ENCODE results near the gene FARP2.

FARP2 gene

DNA sequence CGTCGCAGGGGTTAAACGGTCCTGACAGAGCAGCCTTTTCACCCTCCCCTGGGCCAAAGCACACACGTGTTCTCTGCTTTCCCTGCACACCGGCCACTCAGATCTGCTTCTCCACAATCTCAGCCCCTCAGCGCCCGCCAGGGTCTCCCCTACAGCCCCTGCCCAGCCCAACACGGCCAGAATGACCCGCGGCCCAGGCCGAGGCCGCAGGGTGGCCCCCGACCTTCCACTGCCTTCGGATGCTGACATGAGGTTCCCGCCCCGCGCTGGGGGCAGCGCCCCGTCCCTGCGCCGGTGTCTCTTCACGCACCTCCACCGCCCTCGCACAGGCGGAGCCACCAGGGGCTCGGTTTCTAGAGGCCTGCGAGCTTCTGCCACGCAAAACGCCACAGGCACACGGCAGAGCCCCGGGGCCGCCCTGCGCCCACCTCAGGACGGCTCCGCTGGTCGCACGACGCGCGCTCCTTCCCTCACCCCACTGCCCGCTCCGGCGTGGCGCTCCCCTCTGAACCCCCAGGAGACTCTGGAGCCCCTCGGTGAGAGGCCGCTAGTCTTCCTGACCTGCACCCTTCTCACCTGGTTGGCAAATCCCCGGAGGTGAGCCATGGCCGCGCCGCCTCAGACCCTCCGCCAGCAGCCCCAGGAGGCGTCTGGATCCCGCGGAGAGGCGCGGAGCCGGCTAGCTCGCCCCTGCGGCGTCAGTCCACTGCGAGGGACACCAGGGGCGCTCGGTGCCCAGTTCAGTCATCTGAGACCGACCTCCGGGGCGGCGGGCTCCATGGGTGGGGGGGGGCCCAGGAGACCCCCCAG is 151.6 kb downstream of the FARP2 start:
- DNase-seq (ENCODE audit: low read depth) = no peak

DNA sequence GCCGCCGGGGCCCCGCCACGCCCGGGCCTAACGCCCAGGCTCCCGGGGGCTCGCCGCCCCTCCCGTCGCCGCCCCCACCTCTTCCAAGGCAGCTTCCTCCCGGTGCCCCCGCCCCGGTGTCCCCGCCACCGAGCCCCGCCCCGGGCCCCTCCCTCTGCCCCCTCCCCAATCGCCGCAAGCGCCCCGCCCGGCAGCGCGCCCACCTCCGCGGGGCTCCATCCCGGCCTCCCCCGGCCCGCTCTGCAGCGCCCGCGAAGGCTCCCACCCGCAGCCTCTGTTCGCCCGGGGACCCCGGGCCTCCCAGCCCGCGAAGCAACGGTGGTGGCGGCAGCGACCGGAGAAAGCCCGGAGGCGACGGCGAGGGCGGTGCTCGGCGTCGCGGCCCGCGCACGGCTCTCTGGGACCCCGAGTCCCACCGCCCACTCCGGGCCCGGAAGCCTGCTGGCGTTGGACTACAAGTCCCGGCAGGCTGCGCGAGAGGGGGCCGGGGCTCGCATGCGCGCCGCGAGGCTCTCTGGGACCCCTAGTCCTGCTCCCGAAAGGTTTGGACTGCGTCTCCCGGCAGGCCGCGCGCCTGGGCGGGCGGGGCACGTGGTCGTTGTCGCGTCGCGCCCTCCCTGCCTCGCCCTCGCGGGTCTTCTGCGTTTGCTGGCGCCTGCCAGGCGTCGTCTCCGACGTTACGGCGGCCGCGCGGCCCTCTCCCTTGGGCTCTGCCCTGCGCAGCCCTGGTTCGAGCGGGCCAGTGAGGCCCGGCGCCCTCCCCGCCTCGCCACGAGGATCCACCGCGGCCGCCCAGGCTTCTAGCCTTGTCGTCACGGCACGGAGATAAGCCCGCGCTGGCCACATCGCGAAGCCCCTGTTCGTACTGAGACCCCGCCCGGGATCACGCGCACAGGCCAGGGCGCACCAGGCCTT is 152.4 kb downstream of the FARP2 start, which contains the start of gene STK25:
Gene STK25, minus strand, starts transcription at position 345 of the 915 bp plus-strand sequence. CDS start 549 bp downstream, outside the sequence.
- DNase-seq (ENCODE audit: low read depth) = peak; percentile 94
- in situ Hi-C loops (cut with HindIII; ENCODE audit: low sequenced_read_pairs) = no loop called here
- H3K4me3 ChIP-seq (ENCODE audit: low read depth, low read length) = peak within 1 kb of the TSS; percentile 83
- TF ChIP-seq, protein P1, sequence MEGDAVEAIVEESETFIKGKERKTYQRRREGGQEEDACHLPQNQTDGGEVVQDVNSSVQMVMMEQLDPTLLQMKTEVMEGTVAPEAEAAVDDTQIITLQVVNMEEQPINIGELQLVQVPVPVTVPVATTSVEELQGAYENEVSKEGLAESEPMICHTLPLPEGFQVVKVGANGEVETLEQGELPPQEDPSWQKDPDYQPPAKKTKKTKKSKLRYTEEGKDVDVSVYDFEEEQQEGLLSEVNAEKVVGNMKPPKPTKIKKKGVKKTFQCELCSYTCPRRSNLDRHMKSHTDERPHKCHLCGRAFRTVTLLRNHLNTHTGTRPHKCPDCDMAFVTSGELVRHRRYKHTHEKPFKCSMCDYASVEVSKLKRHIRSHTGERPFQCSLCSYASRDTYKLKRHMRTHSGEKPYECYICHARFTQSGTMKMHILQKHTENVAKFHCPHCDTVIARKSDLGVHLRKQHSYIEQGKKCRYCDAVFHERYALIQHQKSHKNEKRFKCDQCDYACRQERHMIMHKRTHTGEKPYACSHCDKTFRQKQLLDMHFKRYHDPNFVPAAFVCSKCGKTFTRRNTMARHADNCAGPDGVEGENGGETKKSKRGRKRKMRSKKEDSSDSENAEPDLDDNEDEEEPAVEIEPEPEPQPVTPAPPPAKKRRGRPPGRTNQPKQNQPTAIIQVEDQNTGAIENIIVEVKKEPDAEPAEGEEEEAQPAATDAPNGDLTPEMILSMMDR (IDR thresholded peaks at IDR 0.05; ENCODE audit: low read depth, low read length, missing control alignments) = no peak

More for the DNA sequence above, 151.6 kb downstream of the FARP2 start:
- TF ChIP-seq, protein P1 (IDR thresholded peaks at IDR 0.05; ENCODE audit: low read depth, low read length, missing control alignments) = no peak
- in situ Hi-C loops (cut with HindIII; ENCODE audit: low sequenced_read_pairs) = no loop called here
- H3K4me3 ChIP-seq (ENCODE audit: low read depth, low read length) = peak overlapping the region; percentile 83

DNA sequence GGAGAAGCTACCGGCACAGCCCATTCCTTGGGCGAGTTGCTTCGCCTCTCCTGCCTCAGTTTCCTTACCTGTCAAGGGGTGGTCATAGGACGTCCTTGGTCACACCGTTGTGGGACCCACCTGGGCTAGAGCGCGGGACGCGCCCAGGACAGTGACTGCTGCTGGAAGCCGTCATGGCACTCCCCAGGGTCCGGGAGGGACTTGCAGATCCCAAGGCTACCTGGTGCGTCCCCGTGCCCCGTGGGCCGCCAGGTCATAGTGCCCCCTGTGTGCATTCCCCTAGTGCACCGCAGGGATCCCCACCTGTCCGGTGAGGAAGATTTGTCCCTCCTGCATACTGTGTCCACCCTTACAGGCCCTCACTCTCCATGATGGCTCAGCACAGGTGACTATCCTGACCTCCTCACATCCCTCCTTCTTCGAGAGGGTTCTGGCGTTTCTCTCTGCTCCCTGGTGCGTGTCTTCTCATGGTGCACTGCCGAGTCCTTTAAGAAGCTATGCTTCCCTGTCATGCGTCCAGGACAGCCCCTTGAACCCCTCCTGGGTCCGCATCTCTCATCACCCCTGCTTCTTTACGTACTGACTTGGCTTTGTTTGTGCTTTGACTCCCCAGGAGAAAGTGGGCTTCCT is 153.2 kb downstream of the FARP2 start:
- peak overlapping the region; percentile 83 for H3K4me3 ChIP-seq (ENCODE audit: low read depth, low read length)
- in situ Hi-C loops (cut with HindIII; ENCODE audit: low sequenced_read_pairs) = no loop called here
- TF ChIP-seq, protein P1 (IDR thresholded peaks at IDR 0.05; ENCODE audit: low read depth, low read length, missing control alignments) = no peak
- no peak for DNase-seq (ENCODE audit: low read depth)

DNA sequence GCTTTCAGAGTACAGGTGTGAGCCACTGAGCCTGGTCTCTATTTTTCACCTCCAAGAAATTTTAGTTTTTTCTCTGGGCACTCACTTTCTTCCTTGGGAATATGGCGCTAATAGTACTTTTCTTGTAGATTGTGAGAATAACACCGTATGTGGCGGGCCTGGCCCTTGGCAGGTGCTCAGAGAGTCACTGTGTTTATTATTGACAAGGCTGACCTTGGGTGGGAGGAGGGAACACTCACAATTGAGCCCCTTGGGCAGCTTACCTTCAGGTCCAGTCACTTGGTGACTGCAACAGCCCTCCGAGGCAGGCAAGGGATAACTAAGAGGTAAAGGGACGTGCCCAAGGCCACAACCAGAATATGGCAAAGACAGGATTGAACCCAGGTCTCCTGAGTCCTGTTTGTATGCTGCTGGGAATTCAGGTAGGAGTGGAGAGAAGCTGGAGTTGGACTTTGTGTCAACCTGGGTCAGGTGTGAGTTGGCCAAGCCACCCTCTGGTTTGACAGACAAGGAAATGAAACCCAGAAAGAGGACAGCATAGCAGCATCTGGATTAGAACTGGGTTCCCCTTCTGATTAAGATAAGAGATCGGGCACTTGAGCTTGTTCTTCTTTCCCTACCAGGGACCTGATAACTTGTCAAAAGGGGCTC is 155.1 kb downstream of the FARP2 start:
- DNase-seq (ENCODE audit: low read depth) = no peak
- TF ChIP-seq, protein P1 (IDR thresholded peaks at IDR 0.05; ENCODE audit: low read depth, low read length, missing control alignments) = no peak
- H3K4me3 ChIP-seq (ENCODE audit: low read depth, low read length) = no peak overlapping the region
- in situ Hi-C loops (cut with HindIII; ENCODE audit: low sequenced_read_pairs) = no loop called here

DNA sequence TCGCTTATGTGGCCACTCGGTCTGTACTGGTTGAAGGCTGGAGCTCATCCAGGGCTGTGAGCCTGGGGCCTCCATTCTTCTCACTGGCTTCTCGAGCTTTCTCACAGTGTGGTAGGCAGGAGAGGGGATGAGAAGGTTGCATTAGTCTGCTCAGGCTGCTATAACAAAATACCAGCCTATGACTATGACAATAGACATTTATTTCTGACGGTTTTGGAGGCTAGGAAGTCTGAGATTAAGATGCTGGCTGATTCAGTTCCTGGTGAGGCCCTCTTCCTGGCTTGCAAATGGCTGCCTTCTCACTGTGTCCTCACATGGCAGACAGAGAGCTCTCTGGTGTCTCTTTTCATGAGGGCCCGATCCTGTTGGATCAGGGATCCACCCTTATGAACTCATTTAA is 158.5 kb downstream of the FARP2 start:
- in situ Hi-C loops (cut with HindIII; ENCODE audit: low sequenced_read_pairs) = no loop called here
- TF ChIP-seq, protein P1 (IDR thresholded peaks at IDR 0.05; ENCODE audit: low read depth, low read length, missing control alignments) = no peak
- no peak overlapping the region for H3K4me3 ChIP-seq (ENCODE audit: low read depth, low read length)
- DNase-seq (ENCODE audit: low read depth) = no peak

Measured in astrocyte of the cerebellum (primary cell).